Pulmonary artery endothelial cell (primary cell): ENCODE data around the gene PTPRA. TPM values are rescaled to one million over a fixed set of nuclear protein-coding genes. Genes with fewer than 3 reads are reported as not detected.
"Not testable (repeated sequence)": the region's sequence is repeated elsewhere in the genome, so short reads cannot be mapped to it uniquely, and the experiment has no call there.

Experiments
- DNase-seq: peaks from one replicate; pipeline ENCODE4 v3.0.0-alpha.2; 2011; ENCODE audit warnings: low read depth, low spot score
- total RNA-seq: library from RNA; depleted of rRNA; stranded (reverse); fragments of >200 nt; gene quantifications from 2 replicates; pipeline ENCODE4 v1.2.3, GENCODE V29; 2014

The PTPRA gene
- total RNA-seq, 1 donor from 2014 or later = 29.1 TPM

DNA sequence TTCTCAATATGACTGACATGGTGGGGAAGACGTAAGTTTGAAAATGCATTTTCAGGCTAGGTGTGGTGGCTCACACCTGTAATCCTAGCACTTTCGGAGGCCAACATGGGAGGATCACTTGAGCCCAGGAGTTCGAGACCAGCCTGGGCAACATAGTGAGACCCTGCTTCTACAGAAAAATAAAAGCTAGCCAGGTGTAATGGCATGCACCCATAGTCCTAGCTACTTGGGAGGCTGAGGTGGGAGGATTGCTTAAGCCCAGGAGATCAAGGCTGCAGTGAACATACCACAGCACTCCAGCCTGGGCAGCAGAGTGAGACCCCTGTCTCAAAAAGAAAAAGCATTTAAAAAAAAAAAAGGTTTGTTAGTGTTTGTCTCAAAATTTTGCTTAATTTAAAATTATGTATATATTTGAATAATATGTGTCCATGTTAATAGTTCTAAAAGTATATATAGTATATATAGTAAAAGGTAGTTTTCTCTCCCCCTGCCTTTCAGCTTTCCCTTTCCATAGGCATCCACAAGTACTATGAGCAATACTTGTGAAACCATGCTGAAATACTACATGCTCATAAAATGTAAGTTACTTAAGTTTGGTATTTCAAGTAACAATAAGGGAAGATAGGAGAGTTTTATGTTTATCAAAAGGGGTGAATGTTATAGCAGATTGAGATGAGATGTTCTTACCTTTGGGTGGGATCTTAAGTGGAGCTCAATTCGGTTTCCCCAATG, 15.1 kb downstream of the PTPRA start:
- DNase-seq = no peak

DNA sequence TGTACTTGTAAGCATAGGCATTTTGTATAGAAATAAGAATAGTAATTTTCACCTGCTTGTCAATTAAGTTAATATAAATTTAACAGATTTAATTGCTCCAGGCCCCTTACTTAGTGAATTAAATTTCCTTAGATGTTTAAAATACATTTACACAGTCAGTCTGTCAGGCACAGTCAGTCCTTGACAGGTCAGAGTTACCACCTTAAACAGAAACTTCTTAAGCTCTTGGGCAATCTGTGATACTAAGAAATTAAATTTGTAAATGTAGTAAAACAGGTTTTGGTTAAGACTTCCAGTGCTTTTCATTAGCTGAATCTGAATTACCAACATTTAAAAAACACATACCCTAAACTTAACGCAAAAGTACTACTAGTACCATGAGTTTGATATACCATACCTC, 15.9 kb downstream of the PTPRA start:
- DNase-seq = no peak

- no peak for DNase-seq
Measured at GRCh38 chr20:2889797-2890196, 16.5 kb downstream of the PTPRA start.

GRCh38 chr20:2890742-2891141, 17.5 kb downstream of the PTPRA start:
- DNase-seq = no peak

DNA sequence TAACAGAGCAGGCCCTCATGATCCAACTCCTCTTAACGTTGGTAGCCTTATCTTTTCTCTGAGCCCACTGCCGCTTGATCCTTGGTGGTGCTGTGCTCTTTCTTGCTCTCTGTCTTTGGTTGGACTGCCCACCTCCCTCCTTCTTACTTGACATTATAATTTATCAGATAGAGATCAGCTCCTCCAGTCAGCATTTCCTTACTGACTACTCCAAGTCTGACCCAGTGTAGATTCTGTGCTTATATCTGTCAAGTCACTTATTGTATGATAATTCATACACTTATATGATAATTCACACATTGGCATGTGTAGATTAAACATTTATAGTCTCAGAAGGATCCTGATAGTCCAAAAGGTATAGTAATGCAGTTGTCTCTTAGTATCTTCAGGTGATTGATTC, 18.1 kb downstream of the PTPRA start:
- DNase-seq = no peak

DNA sequence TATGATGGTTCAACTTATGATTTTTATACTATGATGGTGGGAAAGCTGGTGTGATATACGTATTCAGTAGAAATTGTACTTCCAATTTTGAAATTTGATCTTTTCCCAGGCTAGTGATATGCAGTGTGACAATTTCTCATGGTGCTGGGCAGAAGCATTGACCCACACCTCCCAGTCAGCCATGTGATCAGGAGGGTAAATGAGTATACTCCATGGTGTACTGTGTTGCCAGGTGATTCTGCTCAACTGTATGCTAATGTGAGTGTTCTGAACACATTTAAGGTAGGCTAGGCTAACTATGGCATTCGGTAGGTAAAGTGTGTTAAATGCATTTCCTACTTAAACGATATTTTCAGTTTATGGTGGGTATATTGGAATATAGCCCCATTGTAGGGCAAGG, 19.1 kb downstream of the PTPRA start:
- DNase-seq = no peak

GRCh38 chr20:2894221-2894620, 20.9 kb downstream of the PTPRA start:
- DNase-seq = no peak

DNA sequence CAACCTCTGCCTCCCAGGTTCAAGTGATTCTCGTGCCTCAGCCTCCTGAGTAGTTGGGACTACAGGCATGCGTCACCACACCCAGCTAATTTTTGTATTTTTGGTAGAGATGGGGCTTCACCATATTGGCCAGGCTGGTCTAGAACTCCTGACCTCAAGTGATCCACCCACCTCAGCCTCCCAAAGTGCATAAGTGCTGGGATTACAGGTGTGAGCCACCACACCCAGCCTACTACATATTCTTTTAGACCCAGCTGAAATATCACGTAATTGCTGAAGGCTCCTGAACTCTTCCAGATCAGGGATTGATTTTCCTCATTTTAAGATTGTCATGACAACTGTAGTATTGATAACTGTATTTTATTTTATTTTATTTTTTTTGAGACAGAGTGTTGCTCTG, 21.9 kb downstream of the PTPRA start:
- not testable (repeated sequence) for DNase-seq

GRCh38 chr20:2899243-2899642, 26.0 kb downstream of the PTPRA start:
- no peak for DNase-seq

DNA sequence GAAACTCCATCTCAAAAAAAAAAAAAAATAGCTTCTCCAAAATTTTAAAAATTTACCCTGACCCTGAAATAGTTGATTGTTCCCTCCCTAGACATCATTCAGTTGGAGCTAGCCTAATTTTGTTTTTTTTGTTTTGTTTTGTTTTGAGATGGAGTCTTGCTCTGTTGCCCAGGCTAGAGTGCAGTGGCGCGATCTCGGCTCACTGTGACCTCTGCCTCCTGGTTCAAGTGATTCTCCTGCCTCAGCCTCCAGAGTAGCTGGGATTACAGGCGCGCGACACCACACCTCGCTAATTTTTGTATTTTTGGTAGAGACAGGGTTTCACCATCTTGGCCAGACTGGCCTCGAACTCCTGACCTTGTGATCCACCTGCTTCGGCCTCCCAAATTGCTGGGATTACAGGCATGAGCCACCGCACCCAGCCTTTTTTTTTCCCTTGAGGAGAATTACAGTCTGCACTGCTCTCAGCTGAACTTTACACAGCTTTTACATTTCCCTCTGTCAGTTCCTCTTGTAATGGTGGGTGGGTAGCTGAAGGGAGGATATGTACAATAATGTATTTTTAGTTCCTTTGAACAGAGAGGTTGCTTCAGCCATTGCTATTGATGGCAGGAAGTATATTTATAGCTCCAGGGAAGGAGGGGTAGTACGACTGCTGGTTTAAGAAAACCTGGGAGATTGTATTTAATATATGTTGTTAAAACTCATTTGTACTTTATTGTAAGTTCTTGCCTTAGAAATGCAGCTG, 27.7 kb downstream of the PTPRA start:
- no peak for DNase-seq

DNA sequence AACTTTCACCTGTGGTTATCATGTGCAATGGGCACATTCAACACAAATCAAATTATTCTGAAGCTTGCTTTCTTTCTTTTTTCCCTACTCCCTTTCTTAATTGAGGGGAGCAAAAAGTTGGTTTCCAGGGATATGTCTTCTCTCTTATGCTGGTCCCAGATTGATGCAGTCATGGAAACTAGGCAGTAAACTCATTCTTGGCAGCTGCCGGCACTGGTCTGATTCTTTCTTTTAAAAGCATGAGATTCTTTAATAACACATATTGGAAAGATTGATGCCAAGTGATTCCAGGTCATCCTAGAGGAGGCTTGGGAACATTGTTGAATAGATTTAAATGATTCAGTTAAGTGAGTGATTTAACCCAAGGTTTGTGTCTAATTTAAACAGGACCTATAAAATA, 29.0 kb downstream of the PTPRA start:
- DNase-seq = no peak

- DNase-seq = no peak
Measured at GRCh38 chr20:2902818-2903217, 29.5 kb downstream of the PTPRA start.

- DNase-seq = no peak
Measured at GRCh38 chr20:2903686-2904085, 30.4 kb downstream of the PTPRA start.

- DNase-seq = no peak
Measured at GRCh38 chr20:2907519-2907918, 34.2 kb downstream of the PTPRA start.

GRCh38 chr20:2909953-2910352, 36.7 kb downstream of the PTPRA start:
- no peak for DNase-seq

DNA sequence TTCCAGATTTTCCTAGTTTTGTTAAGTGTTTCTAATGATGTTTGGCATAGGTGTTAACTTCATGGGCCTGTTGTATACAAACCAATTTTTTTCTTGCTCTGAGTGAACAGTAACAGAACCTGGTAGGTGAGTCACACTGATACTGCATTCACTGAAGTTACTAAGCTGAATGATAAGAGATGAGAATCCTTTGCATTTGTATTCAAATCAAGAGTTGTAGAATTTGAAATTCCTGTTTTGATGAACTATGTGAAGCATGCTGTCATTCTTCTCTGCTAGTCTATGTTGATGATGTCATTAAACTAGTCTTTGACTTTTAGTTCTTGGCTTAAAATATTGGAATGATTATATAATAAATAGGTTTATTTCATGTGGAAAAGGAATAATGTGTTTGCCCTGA, 37.9 kb downstream of the PTPRA start:
- DNase-seq = no peak

- DNase-seq = no peak
Measured at GRCh38 chr20:2914160-2914559, 40.9 kb downstream of the PTPRA start.

GRCh38 chr20:2917266-2917665, 44.0 kb downstream of the PTPRA start:
- no peak for DNase-seq

DNA sequence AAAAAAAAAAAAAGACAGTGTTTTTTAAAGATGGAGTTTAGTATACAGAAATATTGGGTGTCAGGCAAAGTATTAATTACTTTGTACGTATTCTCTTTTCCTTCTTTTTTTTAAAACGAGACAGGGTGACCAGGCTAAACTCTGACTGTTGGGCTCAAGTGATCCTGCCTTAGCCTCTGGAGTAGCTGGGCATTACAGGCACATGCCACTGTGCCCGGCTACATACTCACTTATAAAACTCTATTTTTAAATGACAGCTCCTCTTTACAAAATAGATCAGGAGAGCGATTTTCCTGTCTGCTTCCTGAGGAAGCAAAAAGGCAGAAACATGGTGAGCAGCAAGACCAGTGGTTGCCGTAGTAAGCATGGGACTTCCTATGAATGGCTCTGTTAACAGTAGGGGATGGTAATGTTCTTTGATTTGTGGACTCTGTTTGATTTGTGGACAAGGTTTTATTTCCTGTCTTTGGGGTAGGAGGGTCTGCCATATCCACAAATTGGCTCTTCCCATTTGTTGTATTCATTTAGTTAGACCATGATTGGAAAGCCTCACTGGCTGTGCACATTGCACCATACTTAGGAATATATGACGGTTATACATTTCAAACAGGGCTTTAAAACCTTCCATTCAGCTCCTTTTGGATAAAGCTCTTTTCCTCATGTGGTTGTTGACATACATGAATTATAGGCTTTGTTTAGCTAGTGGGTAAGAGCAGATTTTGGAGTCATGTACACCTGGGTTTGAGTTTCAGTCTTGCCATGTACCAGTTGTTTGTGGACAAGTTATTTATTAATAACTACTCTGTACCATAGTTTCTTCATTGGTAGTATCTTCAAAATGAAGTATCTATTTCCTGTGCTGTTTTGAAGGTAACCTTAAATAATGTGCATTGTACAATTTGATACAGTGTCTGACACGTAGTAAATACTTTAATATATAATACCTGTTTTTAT, 45.1 kb downstream of the PTPRA start:
- no peak for DNase-seq

GRCh38 chr20:2919518-2920245, 46.4 kb downstream of the PTPRA start:
- no peak for DNase-seq

DNA sequence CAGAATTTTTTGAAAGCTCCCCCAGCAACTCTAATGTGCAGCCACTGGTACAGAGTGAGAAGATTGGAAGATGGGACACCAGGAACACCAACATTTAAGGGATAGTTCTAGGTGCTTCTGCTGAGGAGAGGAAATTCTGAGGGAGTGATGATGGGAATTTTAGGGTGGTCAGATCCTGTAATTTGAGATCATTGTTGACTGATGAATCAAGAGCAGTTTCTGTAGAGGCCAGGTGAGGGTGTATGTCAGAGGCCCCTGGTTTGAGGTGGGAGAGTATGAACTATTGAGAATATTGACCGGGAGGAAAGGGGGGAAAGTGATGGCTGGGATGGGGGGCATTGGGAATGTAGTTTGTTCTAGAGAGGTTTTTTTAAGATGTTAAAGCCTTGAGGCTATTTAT, 47.2 kb downstream of the PTPRA start:
- DNase-seq = no peak
